OCI-LY7 (cell line): Measurements from ENCODE around the gene PRR33.

ENCODE experiments used
- CTCF ChIP-seq: fragments of 200-600 bp; sonication (generic); conservative IDR thresholded peaks from 2 replicates; pipeline ENCODE4 v1.5.1; 2014; ENCODE audit warnings: mild to moderate bottlenecking, antibody characterized with exemption, low read length, moderate library complexity, mixed read lengths
- EZH2phosphoT487 ChIP-seq: fragments of 200-600 bp; sonication (generic); IDR thresholded peaks from 2 replicates; pipeline ENCODE4 v1.6.1; 2018; ENCODE audit warnings: low read depth, borderline replicate concordance, mild to moderate bottlenecking, mixed run types, antibody characterized with exemption, low read length, moderate library complexity, mixed read lengths

GRCh38 chr11:1937616-1938342 lies 46.1 kb upstream of the PRR33 start:
- no peak for TF ChIP-seq CTCF
- TF ChIP-seq EZH2phosphoT487, result no peak
